ENCODE data around the gene OR52W1.

GRCh38 chr11:6234387-6235107 is 35.5 kb downstream of the OR52W1 start, which contains the start of gene FHIP1B:
- no peak for TF ChIP-seq CTCF (IDR thresholded peaks at IDR 0.05)
- peak; percentile 31 for TF ChIP-seq POLR2A (IDR thresholded peaks at IDR 0.05; ENCODE audit: low read depth)

All from esophagus muscularis mucosa (tissue), 3 donors.